Measurements from ENCODE around the gene TMEM45A.

TMEM45A gene

GRCh38 chr3:100562224-100562857 is 69.9 kb downstream of the TMEM45A start:
- H3K27me3 ChIP-seq (ENCODE audit: insufficient read depth, low read depth, severe bottlenecking), result no peaks in the 10 kb centered on the region
- H3K4me3 ChIP-seq (ENCODE audit: low read depth, low read length), result no peak overlapping the region
- TF ChIP-seq CTCF (IDR thresholded peaks at IDR 0.05; ENCODE audit: low read depth, low read length), result no peak
- no peaks in the 10 kb centered on the region for H3K36me3 ChIP-seq
- H3K9me3 ChIP-seq (ENCODE audit: severe bottlenecking), result no peaks in the 10 kb centered on the region
- no peak overlapping the region for H3K27ac ChIP-seq
- DNase-seq, result no peak

GRCh38 chr3:100563228-100563627 is 70.8 kb downstream of the TMEM45A start:
- Histone ChIP-seq H3K9me3 (ENCODE audit: severe bottlenecking) (no peaks in the 10 kb centered on the region), H3K4me3 (ENCODE audit: low read depth, low read length) (no peak overlapping the region), H3K36me3 (no peaks in the 10 kb centered on the region), H3K27me3 (ENCODE audit: insufficient read depth, low read depth, severe bottlenecking) (no peaks in the 10 kb centered on the region), H3K27ac (no peak overlapping the region)
- DNase-seq, result no peak
- no peak for TF ChIP-seq CTCF (IDR thresholded peaks at IDR 0.05; ENCODE audit: low read depth, low read length)

- H3K27ac ChIP-seq, result no peak overlapping the region
- no peaks in the 10 kb centered on the region for H3K36me3 ChIP-seq
- H3K27me3 ChIP-seq (ENCODE audit: insufficient read depth, low read depth, severe bottlenecking), result no peaks in the 10 kb centered on the region
- DNase-seq, result no peak
- no peak overlapping the region for H3K4me3 ChIP-seq (ENCODE audit: low read depth, low read length)
- H3K9me3 ChIP-seq (ENCODE audit: severe bottlenecking), result no peaks in the 10 kb centered on the region
- no peak for TF ChIP-seq CTCF (IDR thresholded peaks at IDR 0.05; ENCODE audit: low read depth, low read length)
Observed at GRCh38 chr3:100563652-100564211, 71.3 kb downstream of the TMEM45A start.

- no peak for DNase-seq
- Histone ChIP-seq H3K36me3 (no peaks in the 10 kb centered on the region), H3K27me3 (ENCODE audit: insufficient read depth, low read depth, severe bottlenecking) (no peaks in the 10 kb centered on the region), H3K4me3 (ENCODE audit: low read depth, low read length) (no peak overlapping the region), H3K9me3 (ENCODE audit: severe bottlenecking) (no peaks in the 10 kb centered on the region), H3K27ac (no peak overlapping the region)
- no peak for TF ChIP-seq CTCF (IDR thresholded peaks at IDR 0.05; ENCODE audit: low read depth, low read length)
Observed at GRCh38 chr3:100570811-100571210, 78.4 kb downstream of the TMEM45A start.

GRCh38 chr3:100574536-100574935 is 82.1 kb downstream of the TMEM45A start:
- DNase-seq, result no peak

More at GRCh38 chr3:100574536-100574935, 82.1 kb downstream of the TMEM45A start:
- no peak for TF ChIP-seq CTCF (IDR thresholded peaks at IDR 0.05; ENCODE audit: low read depth, low read length)
- no peaks in the 10 kb centered on the region for H3K9me3 ChIP-seq (ENCODE audit: severe bottlenecking)
- no peaks in the 10 kb centered on the region for H3K36me3 ChIP-seq
- no peaks in the 10 kb centered on the region for H3K27me3 ChIP-seq (ENCODE audit: insufficient read depth, low read depth, severe bottlenecking)
- H3K4me3 ChIP-seq (ENCODE audit: low read depth, low read length), result no peak overlapping the region
- no peak overlapping the region for H3K27ac ChIP-seq
